Colonic mucosa (tissue), 4 donors: Measurements from ENCODE around the gene ITGA1. TPM values are rescaled to one million over a fixed set of nuclear protein-coding genes. Genes with fewer than 3 reads are reported as not detected.

Experiments used
- DNase-seq: peaks from one replicate; pipeline ENCODE4 v3.0.0-alpha.2; 2020
- H3K27ac ChIP-seq: fragments of 200-600 bp; one replicate; pipeline ENCODE4 v1.8.0; 2021
- H3K27me3 ChIP-seq: fragments of 200-600 bp; one replicate; pipeline ENCODE4 v1.8.0; 2021
- H3K36me3 ChIP-seq: fragments of 200-600 bp; one replicate; pipeline ENCODE4 v1.8.0; 2021
- H3K4me1 ChIP-seq: fragments of 200-600 bp; one replicate; pipeline ENCODE4 v1.8.0; 2021; ENCODE audit warnings: mild to moderate bottlenecking
- H3K4me3 ChIP-seq: fragments of 200-600 bp; one replicate; pipeline ENCODE4 v1.8.0; 2021
- H3K9ac ChIP-seq, 2 donors: one replicate each; pipeline ENCODE4 v1.7.0; 2013; ENCODE audit warnings: control low read depth in 2 of 2, low read depth in 2 of 2, low read length in 2 of 2
- H3K9me3 ChIP-seq: fragments of 200-600 bp; one replicate; pipeline ENCODE4 v1.8.0; 2021
- CTCF ChIP-seq: fragments of 200-600 bp; IDR thresholded peaks from one replicate; pipeline ENCODE4 v1.8.0; 2022; ENCODE audit warnings: antibody characterized with exemption, mild to moderate bottlenecking
- intact Hi-C: fragments of 100-400 bp; cut with DNase I; formaldehyde crosslinking; loops from one replicate; pipeline ENCODE4 v1.14.1; 2022
- total RNA-seq, 2 donors: library from RNA; stranded (reverse); fragmentation: NEBNext Ultra II Directional in 1 of 2; extraction: Animal tissue kit (Norgen Biotek cat#: 25700) in 1 of 2; gene quantifications; one replicate each; pipeline ENCODE4 v1.2.1, GENCODE V29; 2021
- donor health status: healthy.
- donor health status: DM: no; HTN: no; CAD: no.
- donor health status: DM: no; HTN: no; CAD: no.

ITGA1 gene
- total RNA-seq, 2 donors from 2014 or later = 19.2 to 52.5 TPM

GRCh38 chr5:52903142-52903541, 115.4 kb downstream of the ITGA1 start:
- Histone ChIP-seq H3K27me3 (no peaks in the 10 kb centered on the region), H3K4me3 (no peak overlapping the region), H3K27ac (no peak overlapping the region), H3K9me3 (no peaks in the 10 kb centered on the region), H3K9ac (no peak overlapping the region), H3K36me3 (no peaks in the 10 kb centered on the region), H3K4me1 (no peaks in the 10 kb centered on the region)
- intact Hi-C loops = no loop called here
- DNase-seq = no peak
- no peak for TF ChIP-seq CTCF

- DNase-seq = no peak
- H3K4me1 ChIP-seq = no peaks in the 10 kb centered on the region
- no peak for TF ChIP-seq CTCF
- H3K27me3 ChIP-seq = no peaks in the 10 kb centered on the region
- H3K4me3 ChIP-seq = no peak overlapping the region
- intact Hi-C loops = no loop called here
- H3K9me3 ChIP-seq = no peaks in the 10 kb centered on the region
- H3K36me3 ChIP-seq = no peaks in the 10 kb centered on the region
- H3K27ac ChIP-seq = no peak overlapping the region
- H3K9ac ChIP-seq = no peak overlapping the region
Measured at GRCh38 chr5:52906343-52906742, 118.6 kb downstream of the ITGA1 start.

- no peak for TF ChIP-seq CTCF
- Histone ChIP-seq H3K4me1 (no peaks in the 10 kb centered on the region), H3K9ac (no peak overlapping the region), H3K27ac (no peak overlapping the region), H3K36me3 (no peaks in the 10 kb centered on the region), H3K27me3 (no peaks in the 10 kb centered on the region), H3K4me3 (no peak overlapping the region), H3K9me3 (no peaks in the 10 kb centered on the region)
- no peak for DNase-seq
- intact Hi-C loops = no loop called here
Measured at GRCh38 chr5:52906845-52907244, 119.1 kb downstream of the ITGA1 start.

GRCh38 chr5:52909192-52909591, 121.5 kb downstream of the ITGA1 start:
- no peak for TF ChIP-seq CTCF
- Histone ChIP-seq H3K9ac (no peak overlapping the region), H3K27ac (no peak overlapping the region), H3K4me1 (no peaks in the 10 kb centered on the region), H3K9me3 (no peaks in the 10 kb centered on the region), H3K36me3 (no peaks in the 10 kb centered on the region), H3K4me3 (no peak overlapping the region), H3K27me3 (no peaks in the 10 kb centered on the region)
- DNase-seq = no peak
- intact Hi-C loops = no loop called here

GRCh38 chr5:52910071-52910470, 122.4 kb downstream of the ITGA1 start:
- Histone ChIP-seq H3K27me3 (no peaks in the 10 kb centered on the region), H3K9ac (no peak overlapping the region), H3K36me3 (no peaks in the 10 kb centered on the region), H3K9me3 (no peaks in the 10 kb centered on the region), H3K4me3 (no peak overlapping the region), H3K4me1 (no peaks in the 10 kb centered on the region), H3K27ac (no peak overlapping the region)
- no peak for TF ChIP-seq CTCF
- DNase-seq = no peak
- intact Hi-C loops = no loop called here
